Measurements from ENCODE around the gene PYGM. TPM values are rescaled to one million over a fixed set of nuclear protein-coding genes. Genes with fewer than 3 reads are reported as not detected.

The PYGM gene
- total RNA-seq, 1 experiment from 2014 or later = 1.7 TPM

DNA sequence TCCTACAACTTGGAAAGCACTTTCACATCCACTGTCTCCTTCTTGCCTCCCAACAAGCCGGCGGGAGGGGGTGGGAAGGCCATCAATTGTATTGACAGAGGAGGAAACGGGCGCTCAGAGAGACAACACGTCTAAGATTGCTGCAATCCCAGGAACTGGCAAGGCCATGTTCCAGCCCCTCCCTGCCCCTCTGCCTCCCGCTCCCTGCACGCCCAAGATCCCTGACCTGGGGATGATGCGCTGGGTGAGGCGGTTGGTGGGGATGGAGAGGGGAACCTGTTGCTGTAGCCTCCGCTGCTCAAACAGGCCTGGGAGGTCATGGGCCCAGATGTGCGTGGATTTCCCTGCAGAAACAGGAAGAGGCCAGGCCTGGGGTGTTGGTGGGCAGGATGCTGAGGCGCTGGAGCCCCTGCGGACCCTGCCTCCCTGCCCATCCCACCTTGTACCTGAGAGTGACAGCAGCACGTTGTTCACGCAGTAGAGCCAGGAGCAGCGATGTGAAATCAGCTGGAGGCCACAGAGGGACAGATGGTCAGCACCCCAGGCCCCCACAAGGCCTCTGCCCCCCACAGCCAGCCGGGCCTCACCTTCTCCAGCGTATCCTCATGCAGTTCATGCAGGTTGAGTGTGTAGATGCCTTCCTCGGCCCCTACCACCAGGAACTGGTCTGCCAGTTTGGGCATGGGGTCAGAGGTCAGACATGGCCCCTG, 36.4 kb upstream of the PYGM start:
- H4K20me1 ChIP-seq (ENCODE audit: insufficient read depth) = no peaks in the 10 kb centered on the region
- DNase-seq (ENCODE audit: low read depth, low spot score) (no peak), ATAC-seq (no peak)
- CTCF ChIA-PET = no interaction called here
- H3K9me3 ChIP-seq (ENCODE audit: control insufficient read depth in 1 of 2, insufficient read depth in 1 of 2, low read depth in 1 of 2, low read length in 2 of 2) = no peaks in the 10 kb centered on the region
- intact Hi-C loops (cut with micrococcal nuclease) = no loop called here
- H3K9me2 ChIP-seq (ENCODE audit: insufficient read depth) = no peaks in the 10 kb centered on the region
- H3K27ac ChIP-seq (ENCODE audit: low read depth, low read length) = no peak overlapping the region
- H3K27me3 ChIP-seq (ENCODE audit: insufficient read depth, low read length) = no peaks in the 10 kb centered on the region
- RAD21 ChIA-PET (ENCODE audit: low non-redundant PET in 1 of 2, low total read pairs in 2 of 2, uncharacterized antibody in 2 of 2, unreplicated experiment in 2 of 2) = no interaction called here
- BruUV-seq (replicated peaks) = no TSS peak
- H3K4me1 ChIP-seq (ENCODE audit: control insufficient read depth in 1 of 2, insufficient read depth in 2 of 2, low read length in 2 of 2) = peaks cover 12 to 25% of the 10 kb centered on the region in 2 experiments; a peak in 3 of 4 replicates
- no peak overlapping the region for H3K9ac ChIP-seq (ENCODE audit: low read length)
- no peaks in the 10 kb centered on the region; a peak in 1 of 4 replicates for H3K36me3 ChIP-seq (ENCODE audit: control insufficient read depth in 1 of 2, insufficient read depth in 2 of 2, low read length in 2 of 2)
- no peak overlapping the region for H3K4me3 ChIP-seq (replicated peaks in 1 of 2; ENCODE audit: low read depth in 1 of 2, low read length in 2 of 2)
- no peak overlapping the region for H2AFZ ChIP-seq (ENCODE audit: low read depth, low read length, poor library complexity, severe bottlenecking)
- no peak overlapping the region for H3K4me2 ChIP-seq (ENCODE audit: low read length)
- TF ChIP-seq SRF (IDR thresholded peaks at IDR 0.05; ENCODE audit: low read depth) (no peak), REST (IDR thresholded peaks at IDR 0.05; ENCODE audit: low read depth) (no peak), ZFX (IDR thresholded peaks at IDR 0.05) (no peak), FOSL1 (IDR thresholded peaks at IDR 0.05; ENCODE audit: low read depth) (no peak), EZH2 (IDR thresholded peaks at IDR 0.05) (no peak), SIN3A (IDR thresholded peaks at IDR 0.05; ENCODE audit: low read depth) (no peak), JUND (IDR thresholded peaks at IDR 0.05) (no peak), RAD21 (IDR thresholded peaks at IDR 0.05; ENCODE audit: low read depth) (no peak), MAX (IDR thresholded peaks at IDR 0.05) (no peak), POLR2A (IDR thresholded peaks at IDR 0.05; ENCODE audit: borderline replicate concordance, extremely low read depth, insufficient read depth, insufficient read length) (no peak), SP1 (IDR thresholded peaks at IDR 0.05; ENCODE audit: low read depth) (no peak), YY1 (IDR thresholded peaks at IDR 0.05; ENCODE audit: extremely low read depth, insufficient replicate concordance, low read depth, low read length) (no peak), CEBPB (IDR thresholded peaks at IDR 0.05; ENCODE audit: low read depth) (no peak)
- TF ChIP-seq, protein P1, sequence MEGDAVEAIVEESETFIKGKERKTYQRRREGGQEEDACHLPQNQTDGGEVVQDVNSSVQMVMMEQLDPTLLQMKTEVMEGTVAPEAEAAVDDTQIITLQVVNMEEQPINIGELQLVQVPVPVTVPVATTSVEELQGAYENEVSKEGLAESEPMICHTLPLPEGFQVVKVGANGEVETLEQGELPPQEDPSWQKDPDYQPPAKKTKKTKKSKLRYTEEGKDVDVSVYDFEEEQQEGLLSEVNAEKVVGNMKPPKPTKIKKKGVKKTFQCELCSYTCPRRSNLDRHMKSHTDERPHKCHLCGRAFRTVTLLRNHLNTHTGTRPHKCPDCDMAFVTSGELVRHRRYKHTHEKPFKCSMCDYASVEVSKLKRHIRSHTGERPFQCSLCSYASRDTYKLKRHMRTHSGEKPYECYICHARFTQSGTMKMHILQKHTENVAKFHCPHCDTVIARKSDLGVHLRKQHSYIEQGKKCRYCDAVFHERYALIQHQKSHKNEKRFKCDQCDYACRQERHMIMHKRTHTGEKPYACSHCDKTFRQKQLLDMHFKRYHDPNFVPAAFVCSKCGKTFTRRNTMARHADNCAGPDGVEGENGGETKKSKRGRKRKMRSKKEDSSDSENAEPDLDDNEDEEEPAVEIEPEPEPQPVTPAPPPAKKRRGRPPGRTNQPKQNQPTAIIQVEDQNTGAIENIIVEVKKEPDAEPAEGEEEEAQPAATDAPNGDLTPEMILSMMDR (IDR thresholded peaks at IDR 0.05 in 2 of 3, conservative IDR thresholded peaks at IDR 0.05 in 1 of 3; ENCODE audit: borderline replicate concordance in 1 of 3, insufficient read depth in 1 of 3, low read depth in 2 of 3, low read length in 2 of 3) = no peak
- no peaks in the 10 kb centered on the region for H3K79me2 ChIP-seq (ENCODE audit: insufficient read depth, low read length)
- POLR2A ChIA-PET = interaction anchor here (0.6 kb wide), 1 partner anchor 61 kb away, joined by 3 read pairs; no protein-coding TSS in a partner anchor

Data from HCT116 (cell line).